ENCODE measurements around the gene MCHR2.

The MCHR2 gene

DNA sequence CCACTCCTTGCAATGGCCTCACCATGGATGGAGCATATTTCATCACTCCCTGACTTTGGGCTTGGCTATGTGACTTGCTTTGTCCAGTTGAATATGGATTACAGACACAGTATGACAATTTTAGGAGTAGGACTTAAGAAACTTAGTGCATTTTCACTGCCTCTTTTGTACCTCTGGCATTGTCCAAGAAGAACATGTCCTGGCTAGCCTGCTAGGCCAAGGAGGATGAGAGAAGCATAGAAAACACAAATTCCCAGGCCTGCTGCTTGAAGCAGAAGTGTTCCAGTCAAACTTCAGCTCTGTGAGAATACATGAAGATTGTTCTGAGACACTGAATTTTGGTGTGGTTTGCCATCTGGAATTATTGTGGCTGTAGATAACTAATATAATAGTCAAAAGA, 3.1 kb upstream of the MCHR2 start:
- TF ChIP-seq, protein P1, sequence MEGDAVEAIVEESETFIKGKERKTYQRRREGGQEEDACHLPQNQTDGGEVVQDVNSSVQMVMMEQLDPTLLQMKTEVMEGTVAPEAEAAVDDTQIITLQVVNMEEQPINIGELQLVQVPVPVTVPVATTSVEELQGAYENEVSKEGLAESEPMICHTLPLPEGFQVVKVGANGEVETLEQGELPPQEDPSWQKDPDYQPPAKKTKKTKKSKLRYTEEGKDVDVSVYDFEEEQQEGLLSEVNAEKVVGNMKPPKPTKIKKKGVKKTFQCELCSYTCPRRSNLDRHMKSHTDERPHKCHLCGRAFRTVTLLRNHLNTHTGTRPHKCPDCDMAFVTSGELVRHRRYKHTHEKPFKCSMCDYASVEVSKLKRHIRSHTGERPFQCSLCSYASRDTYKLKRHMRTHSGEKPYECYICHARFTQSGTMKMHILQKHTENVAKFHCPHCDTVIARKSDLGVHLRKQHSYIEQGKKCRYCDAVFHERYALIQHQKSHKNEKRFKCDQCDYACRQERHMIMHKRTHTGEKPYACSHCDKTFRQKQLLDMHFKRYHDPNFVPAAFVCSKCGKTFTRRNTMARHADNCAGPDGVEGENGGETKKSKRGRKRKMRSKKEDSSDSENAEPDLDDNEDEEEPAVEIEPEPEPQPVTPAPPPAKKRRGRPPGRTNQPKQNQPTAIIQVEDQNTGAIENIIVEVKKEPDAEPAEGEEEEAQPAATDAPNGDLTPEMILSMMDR (IDR thresholded peaks at IDR 0.05; ENCODE audit: low read length, missing control alignments) = no peak
- H3K4me3 ChIP-seq (replicated peaks; ENCODE audit: low read depth, low read length) = no peak overlapping the region
- no peak for DNase-seq (ENCODE audit: low read depth)

DNA sequence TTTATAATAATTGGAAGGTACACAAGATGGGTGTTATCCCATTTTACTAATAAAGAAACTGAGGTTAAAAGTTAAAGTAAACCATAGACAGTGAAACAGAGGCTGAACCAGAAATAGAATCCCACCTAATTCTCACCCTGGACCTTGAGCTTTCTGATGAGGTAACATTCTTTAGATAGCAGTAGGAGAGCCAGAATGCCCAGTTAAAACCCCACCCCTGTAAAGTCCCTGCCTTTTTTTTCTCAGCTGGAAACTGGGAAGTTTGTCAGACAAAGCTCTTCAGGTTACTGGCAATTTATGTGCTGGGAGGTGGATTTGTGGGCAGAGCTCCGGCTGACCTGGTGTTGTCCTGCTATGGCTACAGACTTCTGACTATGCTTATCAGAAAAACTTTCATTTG, 1.9 kb upstream of the MCHR2 start:
- TF ChIP-seq, protein P1 (IDR thresholded peaks at IDR 0.05; ENCODE audit: low read length, missing control alignments) = no peak
- DNase-seq (ENCODE audit: low read depth) = no peak
- H3K4me3 ChIP-seq (replicated peaks; ENCODE audit: low read depth, low read length) = no peak overlapping the region

DNA sequence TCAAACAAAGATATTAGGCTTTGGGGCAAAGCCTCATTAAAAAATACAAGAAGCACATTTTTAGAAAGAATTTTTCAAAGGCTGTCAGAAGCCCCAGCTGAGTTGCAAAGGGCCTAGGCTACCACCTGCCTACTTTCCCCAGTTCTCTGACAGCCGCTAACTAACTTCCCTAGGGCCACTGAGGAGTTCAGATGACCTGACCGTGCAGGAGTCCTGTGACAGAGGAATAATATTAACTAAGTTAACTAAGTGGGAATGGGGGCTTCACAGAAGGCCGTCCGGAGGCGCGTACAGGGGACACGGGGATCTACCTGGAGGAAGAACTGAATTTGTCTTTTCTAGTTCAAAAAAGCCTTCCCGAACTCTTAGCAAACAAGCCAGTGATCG, 884 bp downstream of the MCHR2 start:
- TF ChIP-seq, protein P1 (IDR thresholded peaks at IDR 0.05; ENCODE audit: low read length, missing control alignments) = no peak
- no peak overlapping the region for H3K4me3 ChIP-seq (replicated peaks; ENCODE audit: low read depth, low read length)
- no peak for DNase-seq (ENCODE audit: low read depth)

- no peak overlapping the region for H3K4me3 ChIP-seq (replicated peaks; ENCODE audit: low read depth, low read length)
- TF ChIP-seq, protein P1 (IDR thresholded peaks at IDR 0.05; ENCODE audit: low read length, missing control alignments) = no peak
- DNase-seq (ENCODE audit: low read depth) = no peak
These were observed 2.1 kb downstream of the MCHR2 start for GRCh38 chr6:99991955-99992354.

DNA sequence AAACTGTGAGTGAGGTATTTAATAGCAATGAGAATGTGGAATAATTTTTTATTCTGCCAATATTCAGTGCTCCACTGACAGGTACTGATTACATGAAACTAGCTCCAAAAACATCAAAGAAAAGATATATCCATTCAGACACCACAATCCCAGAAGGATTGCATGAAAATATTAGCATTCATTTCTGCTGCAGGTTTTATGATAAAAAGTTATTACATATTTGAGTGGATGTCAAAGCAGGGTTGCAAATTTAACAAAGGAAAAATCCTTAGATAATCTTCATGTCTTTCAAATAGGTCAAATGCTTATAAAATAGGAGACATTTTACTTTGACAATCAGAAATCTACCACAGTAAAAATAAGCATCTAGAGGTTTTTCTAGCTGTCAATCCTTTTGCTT, 13.3 kb downstream of the MCHR2 start:
- TF ChIP-seq, protein P1 (IDR thresholded peaks at IDR 0.05; ENCODE audit: low read length, missing control alignments) = no peak
- DNase-seq (ENCODE audit: low read depth) = no peak
- no peak overlapping the region for H3K4me3 ChIP-seq (replicated peaks; ENCODE audit: low read depth, low read length)

DNA sequence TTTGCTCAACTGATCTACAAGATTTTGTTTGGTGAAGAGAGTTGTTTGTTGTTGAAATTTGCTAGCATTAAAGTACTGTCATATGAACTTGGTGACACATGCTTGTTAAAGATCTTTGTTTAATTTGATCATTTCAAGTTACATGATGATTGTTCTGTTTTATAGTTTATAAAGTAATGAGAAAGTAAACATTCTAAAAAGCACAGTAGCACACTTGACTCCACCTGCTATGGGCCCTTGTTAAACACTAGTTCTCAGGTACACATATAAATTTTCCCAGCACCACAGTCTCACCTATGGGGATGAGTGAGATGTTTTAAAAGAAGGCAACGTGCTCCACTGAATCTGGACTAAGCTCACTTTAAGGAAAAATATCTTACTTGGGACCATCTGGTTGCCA, 14.1 kb downstream of the MCHR2 start:
- TF ChIP-seq, protein P1 (IDR thresholded peaks at IDR 0.05; ENCODE audit: low read length, missing control alignments) = no peak
- no peak for DNase-seq (ENCODE audit: low read depth)
- no peak overlapping the region for H3K4me3 ChIP-seq (replicated peaks; ENCODE audit: low read depth, low read length)

- no peak for DNase-seq (ENCODE audit: low read depth)
- H3K4me3 ChIP-seq (replicated peaks; ENCODE audit: low read depth, low read length) = no peak overlapping the region
- TF ChIP-seq, protein P1 (IDR thresholded peaks at IDR 0.05; ENCODE audit: low read length, missing control alignments) = no peak
These were observed 27.0 kb downstream of the MCHR2 start for GRCh38 chr6:99967052-99967451.
